ENCODE measurements around the gene PRKCA.

Gene PRKCA

GRCh38 chr17:66432996-66433551 lies 130.7 kb downstream of the PRKCA start:
- no peaks in the 10 kb centered on the region for H3K27me3 ChIP-seq
- H3K36me3 ChIP-seq: no peaks in the 10 kb centered on the region
- no peaks in the 10 kb centered on the region for H3K9me3 ChIP-seq
- no peak for DNase-seq
- intact Hi-C loops (cut with DNase I; ENCODE audit: low total_unique reads): no loop called here
- peak overlapping the region in 1 of 2 donors; percentile 8 for H3K27ac ChIP-seq
- no peak overlapping the region for H3K4me3 ChIP-seq
- H3K4me1 ChIP-seq: peaks cover 0 to 23% (median 14%) of the 10 kb centered on the region in 4 donors
- TF ChIP-seq CTCF (IDR thresholded peaks at IDR 0.05): no peak

GRCh38 chr17:66435182-66435581 lies 132.8 kb downstream of the PRKCA start:
- no peak overlapping the region for H3K27ac ChIP-seq
- intact Hi-C loops (cut with DNase I; ENCODE audit: low total_unique reads): no loop called here
- H3K27me3 ChIP-seq: no peaks in the 10 kb centered on the region
- H3K4me3 ChIP-seq: no peak overlapping the region
- no peaks in the 10 kb centered on the region for H3K36me3 ChIP-seq
- no peaks in the 10 kb centered on the region for H3K9me3 ChIP-seq
- H3K4me1 ChIP-seq: peaks cover 0 to 23% (median 14%) of the 10 kb centered on the region in 4 donors
- DNase-seq: no peak
- TF ChIP-seq CTCF (IDR thresholded peaks at IDR 0.05): no peak

GRCh38 chr17:66436631-66437030 lies 134.2 kb downstream of the PRKCA start:
- no peak for DNase-seq
- Histone ChIP-seq H3K36me3 (no peaks in the 10 kb centered on the region), H3K4me1 (peaks cover 0 to 14% (median 9%) of the 10 kb centered on the region in 4 donors), H3K27ac (no peak overlapping the region), H3K27me3 (no peaks in the 10 kb centered on the region), H3K9me3 (no peaks in the 10 kb centered on the region), H3K4me3 (no peak overlapping the region)
- intact Hi-C loops (cut with DNase I; ENCODE audit: low total_unique reads): no loop called here
- TF ChIP-seq CTCF (IDR thresholded peaks at IDR 0.05): no peak

GRCh38 chr17:66437476-66438026 lies 135.1 kb downstream of the PRKCA start:
- no peak for TF ChIP-seq CTCF (IDR thresholded peaks at IDR 0.05)
- Histone ChIP-seq H3K9me3 (no peaks in the 10 kb centered on the region), H3K36me3 (no peaks in the 10 kb centered on the region), H3K4me3 (no peak overlapping the region), H3K27me3 (no peaks in the 10 kb centered on the region), H3K4me1 (peaks cover 0 to 7% (median 3%) of the 10 kb centered on the region in 4 donors), H3K27ac (no peak overlapping the region)
- no peak for DNase-seq
- intact Hi-C loops (cut with DNase I; ENCODE audit: low total_unique reads): no loop called here

- Histone ChIP-seq H3K9me3 (no peaks in the 10 kb centered on the region), H3K4me1 (peaks cover 0 to 4% (median under 1%) of the 10 kb centered on the region in 4 donors), H3K27ac (no peak overlapping the region), H3K36me3 (no peaks in the 10 kb centered on the region), H3K4me3 (no peak overlapping the region), H3K27me3 (no peaks in the 10 kb centered on the region)
- DNase-seq: no peak
- TF ChIP-seq CTCF (IDR thresholded peaks at IDR 0.05): no peak
- intact Hi-C loops (cut with DNase I; ENCODE audit: low total_unique reads): no loop called here
These were observed 135.7 kb downstream of the PRKCA start for GRCh38 chr17:66438101-66438500.

Measured in tibial artery (tissue), 4 donors.